Measurements from ENCODE around the gene PLTP. TPM values are rescaled to one million over a fixed set of nuclear protein-coding genes. Genes with fewer than 3 reads are reported as not detected.
A peak's percentile ranks its signal among the peaks of the same experiment; 100 is the strongest.

The PLTP gene
- total and polyA plus RNA-seq, 2 of the 13 experiments (the other 11 are each of a cell fraction or from before 2014, with no cell fraction given): 16.9 to 28.6 TPM

DNA sequence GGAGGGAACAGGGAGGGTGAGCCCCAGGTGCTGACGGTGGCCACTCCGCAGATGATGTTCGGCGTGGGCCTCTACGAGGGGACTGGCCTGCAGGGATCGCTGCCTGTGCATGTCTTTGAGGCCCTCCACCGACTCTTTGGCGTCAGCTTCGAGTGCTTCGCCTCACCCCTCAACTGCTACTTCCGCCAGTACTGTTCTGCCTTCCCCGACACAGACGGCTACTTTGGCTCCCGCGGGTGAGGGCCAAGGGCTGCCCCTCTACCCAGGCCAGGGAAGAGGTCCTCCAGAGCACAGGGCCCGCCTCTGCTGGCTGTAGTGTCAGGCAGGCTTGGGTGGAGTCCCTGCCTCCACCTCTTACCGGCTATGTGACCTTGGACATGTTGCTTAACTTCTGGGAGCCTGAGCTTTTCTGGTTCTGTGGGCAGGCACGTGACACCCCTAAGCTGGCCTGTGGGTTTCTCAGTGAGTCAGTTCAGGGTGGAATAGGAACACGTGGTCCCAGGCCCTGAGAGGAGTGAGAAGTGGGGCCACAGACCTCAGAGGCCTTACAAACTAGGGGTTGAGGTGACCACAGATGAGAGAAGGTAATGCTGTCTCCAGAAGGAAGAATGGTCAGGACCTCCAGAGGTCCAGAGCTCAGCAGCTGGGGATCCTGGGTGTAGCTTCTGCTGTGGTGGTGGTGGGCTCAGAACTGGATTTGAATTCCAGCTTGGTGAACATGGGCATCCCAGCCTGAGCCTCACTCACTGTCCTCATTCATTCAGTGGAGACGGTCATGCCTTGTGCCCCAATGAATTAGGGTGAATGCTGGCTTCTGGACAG is 34.4 kb upstream of the PLTP start (continued):
- TF ChIP-seq NRL (CRISPR knock-in tag; IDR thresholded peaks at IDR 0.05; ENCODE audit: borderline replicate concordance) (peak; percentile 50), ZSCAN30 (CRISPR knock-in tag; IDR thresholded peaks at IDR 0.05) (no peak), GTF3A (CRISPR knock-in tag; conservative IDR thresholded peaks at IDR 0.05) (0 out of 2 replicates have a peak, but pooled peaks have one; percentile 61), ZNF816 (CRISPR knock-in tag; IDR thresholded peaks at IDR 0.05; ENCODE audit: borderline replicate concordance) (no peak), MXI1 (IDR thresholded peaks at IDR 0.05; ENCODE audit: borderline replicate concordance, low read depth, low read length) (peak; percentile 96; the same call in 2 of the 3 replicates), MTERF4 (CRISPR knock-in tag; IDR thresholded peaks at IDR 0.05) (peak; percentile 51; the same call in 1 of the 2 replicates), NR3C1 (CRISPR knock-in tag; IDR thresholded peaks at IDR 0.05) (no peak), EED (CRISPR knock-in tag; IDR thresholded peaks at IDR 0.05) (no peak), MATR3 (CRISPR knock-in tag; IDR thresholded peaks at IDR 0.05) (no peak), NAIF1 (CRISPR knock-in tag; IDR thresholded peaks at IDR 0.05; ENCODE audit: borderline replicate concordance) (no peak), MAZ (IDR thresholded peaks at IDR 0.05; ENCODE audit: borderline replicate concordance, low read depth, low read length) (no peak), MAZ (CRISPR knock-in tag; IDR thresholded peaks at IDR 0.05; ENCODE audit: low read depth) (peak; percentile 94), SP4 (CRISPR knock-in tag; IDR thresholded peaks at IDR 0.05) (no peak; the same call in 1 of the 2 replicates), GZF1 (CRISPR knock-in tag; IDR thresholded peaks at IDR 0.05) (no peak), BCL6 (CRISPR knock-in tag; IDR thresholded peaks at IDR 0.05) (peak; percentile 75), HNRNPL (IDR thresholded peaks at IDR 0.05; ENCODE audit: low read depth, low read length) (0 out of 2 replicates have a peak, but pooled peaks have one; percentile 56), MEIS1 (CRISPR knock-in tag; IDR thresholded peaks at IDR 0.05; ENCODE audit: borderline replicate concordance) (peak; percentile 94), PAF1 (CRISPR knock-in tag; IDR thresholded peaks at IDR 0.05) (0 out of 2 replicates have a peak, but pooled peaks have one; percentile 40), TGIF2 (CRISPR knock-in tag; IDR thresholded peaks at IDR 0.05) (peak; percentile 92), SALL2 (CRISPR knock-in tag; IDR thresholded peaks at IDR 0.05) (peak; percentile 92; the same call in 1 of the 2 replicates), ZNF761 (CRISPR knock-in tag; conservative IDR thresholded peaks at IDR 0.05) (peak; percentile 88; the same call in 1 of the 2 replicates)
- TF ChIP-seq, protein P1, sequence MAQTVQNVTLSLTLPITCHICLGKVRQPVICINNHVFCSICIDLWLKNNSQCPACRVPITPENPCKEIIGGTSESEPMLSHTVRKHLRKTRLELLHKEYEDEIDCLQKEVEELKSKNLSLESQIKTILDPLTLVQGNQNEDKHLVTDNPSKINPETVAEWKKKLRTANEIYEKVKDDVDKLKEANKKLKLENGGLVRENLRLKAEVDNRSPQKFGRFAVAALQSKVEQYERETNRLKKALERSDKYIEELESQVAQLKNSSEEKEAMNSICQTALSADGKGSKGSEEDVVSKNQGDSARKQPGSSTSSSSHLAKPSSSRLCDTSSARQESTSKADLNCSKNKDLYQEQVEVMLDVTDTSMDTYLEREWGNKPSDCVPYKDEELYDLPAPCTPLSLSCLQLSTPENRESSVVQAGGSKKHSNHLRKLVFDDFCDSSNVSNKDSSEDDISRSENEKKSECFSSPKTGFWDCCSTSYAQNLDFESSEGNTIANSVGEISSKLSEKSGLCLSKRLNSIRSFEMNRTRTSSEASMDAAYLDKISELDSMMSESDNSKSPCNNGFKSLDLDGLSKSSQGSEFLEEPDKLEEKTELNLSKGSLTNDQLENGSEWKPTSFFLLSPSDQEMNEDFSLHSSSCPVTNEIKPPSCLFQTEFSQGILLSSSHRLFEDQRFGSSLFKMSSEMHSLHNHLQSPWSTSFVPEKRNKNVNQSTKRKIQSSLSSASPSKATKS (CRISPR knock-in tag; IDR thresholded peaks at IDR 0.05): no peak
- TF ChIP-seq, protein P2, sequence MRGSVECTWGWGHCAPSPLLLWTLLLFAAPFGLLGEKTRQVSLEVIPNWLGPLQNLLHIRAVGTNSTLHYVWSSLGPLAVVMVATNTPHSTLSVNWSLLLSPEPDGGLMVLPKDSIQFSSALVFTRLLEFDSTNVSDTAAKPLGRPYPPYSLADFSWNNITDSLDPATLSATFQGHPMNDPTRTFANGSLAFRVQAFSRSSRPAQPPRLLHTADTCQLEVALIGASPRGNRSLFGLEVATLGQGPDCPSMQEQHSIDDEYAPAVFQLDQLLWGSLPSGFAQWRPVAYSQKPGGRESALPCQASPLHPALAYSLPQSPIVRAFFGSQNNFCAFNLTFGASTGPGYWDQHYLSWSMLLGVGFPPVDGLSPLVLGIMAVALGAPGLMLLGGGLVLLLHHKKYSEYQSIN (CRISPR knock-in tag; IDR thresholded peaks at IDR 0.05; ENCODE audit: borderline replicate concordance): no peak; the same call in 1 of the 2 replicates
- TF ChIP-seq, protein P3, sequence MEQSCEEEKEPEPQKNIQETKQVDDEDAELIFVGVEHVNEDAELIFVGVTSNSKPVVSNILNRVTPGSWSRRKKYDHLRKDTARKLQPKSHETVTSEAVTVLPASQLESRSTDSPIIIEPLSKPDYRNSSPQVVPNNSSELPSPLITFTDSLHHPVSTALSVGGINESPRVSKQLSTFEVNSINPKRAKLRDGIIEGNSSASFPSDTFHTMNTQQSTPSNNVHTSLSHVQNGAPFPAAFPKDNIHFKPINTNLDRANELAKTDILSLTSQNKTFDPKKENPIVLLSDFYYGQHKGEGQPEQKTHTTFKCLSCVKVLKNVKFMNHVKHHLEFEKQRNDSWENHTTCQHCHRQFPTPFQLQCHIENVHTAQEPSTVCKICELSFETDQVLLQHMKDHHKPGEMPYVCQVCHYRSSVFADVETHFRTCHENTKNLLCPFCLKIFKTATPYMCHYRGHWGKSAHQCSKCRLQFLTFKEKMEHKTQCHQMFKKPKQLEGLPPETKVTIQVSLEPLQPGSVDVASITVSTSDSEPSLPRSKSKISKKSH (CRISPR knock-in tag; IDR thresholded peaks at IDR 0.05; ENCODE audit: borderline replicate concordance): peak; percentile 2; the same call in 1 of the 2 replicates

Measured in HepG2 (cell line).